HFF-Myc (cell line): ENCODE results near the gene ENO4.

Experiments
- DNase-seq: peaks from one replicate; pipeline ENCODE4 v3.0.0-alpha.2; 2011; ENCODE audit warnings: low read depth; ENCODE audit errors: extremely low read depth
- H3K4me3 ChIP-seq: replicated peaks from 2 replicates; pipeline ENCODE4 v1.5.1; 2011; ENCODE audit warnings: low read depth, mild to moderate bottlenecking, control low read depth, low read length
- CTCF ChIP-seq: IDR thresholded peaks from 2 replicates; pipeline ENCODE4 v1.5.1; 2012; ENCODE audit warnings: mild to moderate bottlenecking, low read depth, low read length, control low read depth; ENCODE audit errors: missing control alignments

The ENO4 gene

DNA sequence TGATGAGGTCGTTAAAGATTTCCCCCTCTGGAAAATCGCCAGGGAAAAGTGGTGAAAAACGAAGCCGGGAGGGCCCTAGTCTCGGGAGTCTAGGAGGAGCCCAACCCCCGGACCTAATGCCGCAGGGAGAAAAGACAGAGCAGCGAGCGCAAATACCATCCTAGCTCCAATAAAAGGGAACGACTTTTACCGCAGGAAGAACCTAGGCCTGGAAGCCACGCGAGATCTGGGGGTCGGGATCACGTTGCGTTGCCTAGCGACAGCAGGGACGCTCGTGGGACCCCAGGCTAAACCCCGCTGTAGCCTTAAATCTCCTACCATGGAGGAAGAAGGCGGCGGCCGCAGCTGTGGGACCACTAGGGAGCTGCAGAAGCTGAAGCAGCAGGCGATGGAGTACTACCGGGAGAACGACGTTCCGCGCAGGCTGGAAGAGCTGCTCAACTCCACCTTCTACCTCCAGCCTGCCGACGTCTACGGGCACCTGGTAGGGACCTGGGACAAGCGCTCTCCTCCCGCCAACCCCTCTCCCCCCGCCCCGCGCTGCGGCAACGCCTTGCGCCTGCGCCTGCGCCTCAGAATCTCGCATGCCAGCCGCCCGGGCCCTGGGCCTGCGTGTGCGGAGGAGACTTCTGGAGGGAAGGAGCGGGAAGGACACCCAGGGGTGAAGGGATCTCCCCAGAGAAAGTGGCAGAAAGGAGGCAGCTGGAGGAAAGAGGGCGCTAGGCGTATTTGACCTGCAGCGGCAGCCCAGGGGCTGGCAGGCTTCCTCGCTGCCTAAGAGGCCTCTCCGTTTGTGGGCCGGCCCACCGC, at the start of gene ENO4:
Gene ENO4, plus strand, starts transcription at position 252 of the 810 bp plus-strand sequence. Its CDS starts 68 bp downstream, at position 320.
- peak; percentile 43 for DNase-seq
- peak within 1 kb of the TSS; percentile 55 for H3K4me3 ChIP-seq
- TF ChIP-seq CTCF = no peak

GRCh38 chr10:116800286-116800929, 48.9 kb upstream of the ENO4 start:
- no peak overlapping the region for H3K4me3 ChIP-seq
- no peak for TF ChIP-seq CTCF
- no peak for DNase-seq

DNA sequence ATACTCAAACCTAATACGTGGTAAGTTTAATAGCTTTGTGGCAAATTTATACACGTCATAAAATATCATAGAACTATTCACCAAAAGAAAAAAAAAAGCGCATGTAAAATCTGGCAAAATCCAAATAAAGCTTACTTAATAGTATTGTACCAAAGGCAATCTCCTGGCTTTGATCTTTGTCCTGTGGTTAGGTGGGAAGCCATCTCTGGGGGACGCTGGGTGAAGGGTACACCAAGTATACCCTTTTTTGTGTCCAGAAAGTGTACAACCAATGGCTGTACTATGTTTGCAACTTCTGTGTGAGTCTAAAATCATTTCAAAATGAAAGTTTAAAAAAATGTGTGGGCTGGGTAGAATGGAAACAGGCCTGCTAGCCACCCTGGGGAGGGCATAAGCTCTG, 47.6 kb upstream of the ENO4 start:
- no peak for TF ChIP-seq CTCF
- H3K4me3 ChIP-seq = no peak overlapping the region
- DNase-seq = no peak

GRCh38 chr10:116802474-116802873, 46.8 kb upstream of the ENO4 start:
- no peak overlapping the region for H3K4me3 ChIP-seq
- no peak for TF ChIP-seq CTCF
- no peak for DNase-seq

- H3K4me3 ChIP-seq = no peak overlapping the region
- TF ChIP-seq CTCF = no peak
- DNase-seq = no peak
These were observed 46.4 kb upstream of the ENO4 start for GRCh38 chr10:116802876-116803275.

DNA sequence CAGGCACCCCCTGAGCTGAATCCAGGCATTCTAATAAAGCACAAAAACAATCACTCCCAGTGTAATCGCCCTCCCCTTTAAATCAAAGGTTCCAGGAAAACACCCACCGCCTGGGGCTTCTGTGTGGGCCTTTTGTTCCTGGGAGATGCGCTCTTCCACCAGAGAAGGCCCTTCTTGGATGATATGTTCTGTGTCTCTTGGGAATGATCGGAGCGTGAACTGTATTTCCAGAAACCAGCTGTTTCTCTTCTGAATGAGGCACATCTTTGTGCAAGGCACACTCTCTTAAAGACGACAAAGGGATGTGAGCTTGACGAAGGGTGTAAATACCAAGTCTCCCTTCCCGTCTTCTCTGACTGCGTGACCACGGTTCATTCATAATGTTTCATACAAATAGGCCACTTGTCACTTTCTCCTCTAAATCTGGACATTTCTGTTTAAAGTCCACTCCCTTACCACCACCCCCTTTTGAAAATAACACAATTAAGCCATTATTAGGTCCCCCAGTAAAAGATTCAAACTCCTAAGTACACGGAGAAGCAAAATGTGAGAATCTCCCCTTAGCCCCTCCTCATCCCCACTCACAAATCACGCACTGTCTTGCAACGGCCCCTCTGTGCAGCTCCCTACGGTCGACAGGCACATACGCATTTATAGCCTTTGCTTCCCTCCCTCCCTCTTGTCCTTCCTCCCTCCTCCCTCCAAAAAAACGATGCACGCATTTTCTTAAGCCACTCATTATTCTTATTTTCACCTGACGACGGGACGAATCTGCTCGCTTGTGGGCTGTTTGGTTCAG, 45.6 kb upstream of the ENO4 start:
- no peak for TF ChIP-seq CTCF
- no peak overlapping the region for H3K4me3 ChIP-seq
- DNase-seq = no peak
